ENCODE results near the gene RUNX3.
A peak's percentile ranks its signal among the peaks of the same experiment; 100 is the strongest.

RUNX3 gene

DNA sequence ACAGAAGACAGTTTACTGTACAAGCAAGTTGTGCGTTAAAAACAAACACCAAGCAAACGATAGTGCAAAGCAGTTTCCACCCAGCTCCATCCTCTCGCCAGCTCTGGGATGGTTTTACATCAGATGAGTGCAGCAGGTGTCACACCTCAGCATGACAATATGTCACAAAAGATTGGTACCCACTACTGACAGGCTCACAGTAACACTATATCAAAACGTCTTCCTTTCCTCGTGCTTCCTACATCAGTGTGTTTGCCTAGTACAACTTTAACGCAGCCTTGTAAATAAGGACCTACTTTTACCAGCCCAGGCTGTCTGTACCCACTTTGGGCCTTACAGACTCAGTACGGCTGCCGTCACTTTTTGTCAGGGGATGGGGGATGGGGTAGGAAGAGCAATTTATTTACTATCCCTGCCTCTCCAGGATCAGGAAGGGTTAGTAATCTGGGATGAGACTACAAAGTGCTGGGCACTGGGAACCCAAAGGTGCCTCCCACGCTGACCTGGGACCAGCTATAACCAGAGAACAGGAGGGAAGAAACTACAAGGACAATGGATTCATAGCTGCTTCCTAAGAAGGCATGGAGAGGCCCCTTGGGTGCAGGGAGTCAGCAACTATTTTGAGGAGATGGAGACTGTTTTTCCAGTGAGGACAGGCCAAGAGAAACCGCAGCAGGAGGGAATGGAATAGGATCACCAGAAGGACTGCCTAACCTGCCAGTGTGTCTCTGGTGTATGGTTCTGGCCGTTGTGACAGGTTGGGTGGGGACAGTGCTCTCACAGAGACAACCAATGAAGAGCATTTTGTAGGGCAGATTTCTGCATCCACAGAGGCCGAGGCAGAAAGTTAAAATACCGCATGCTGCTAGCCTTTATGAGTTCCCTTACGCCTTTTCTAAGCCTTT, 30.2 kb downstream of the RUNX3 start:
- H3K36me3 ChIP-seq (ENCODE audit: control insufficient read depth in 2 of 2, insufficient read depth in 1 of 2, low read length in 2 of 2), result no peaks in the 10 kb centered on the region
- H3K27ac ChIP-seq (ENCODE audit: extremely low read depth, low read depth, low read length), result no peak overlapping the region
- CTCF ChIA-PET, result interaction anchor here (1.1 to 2.3 kb wide), 3 partner anchors 9 to 20 kb away, joined by 4 to 10 read pairs (median 5); no protein-coding TSS in a partner anchor
- no peaks in the 10 kb centered on the region for H3K9me3 ChIP-seq (ENCODE audit: control insufficient read depth, insufficient read depth, low read depth, low read length)
- H3K4me1 ChIP-seq (ENCODE audit: control insufficient read depth, insufficient read depth, low read length), result no peaks in the 10 kb centered on the region
- no peak for TF ChIP-seq ZNF155 (tag by site-specific recombination; IDR thresholded peaks at IDR 0.05)
- TF ChIP-seq IKZF3 (tag by site-specific recombination; IDR thresholded peaks at IDR 0.05), result no peak
- no peak for TF ChIP-seq BCL6B (tag by site-specific recombination; IDR thresholded peaks at IDR 0.05)
- TF ChIP-seq ZNF266 (tag by site-specific recombination; IDR thresholded peaks at IDR 0.05; ENCODE audit: low read depth), result no peak
- TF ChIP-seq ZNF214 (tag by site-specific recombination; IDR thresholded peaks at IDR 0.05; ENCODE audit: borderline replicate concordance), result no peak
- no peak for TF ChIP-seq ZNF132 (tag by site-specific recombination; IDR thresholded peaks at IDR 0.05; ENCODE audit: borderline replicate concordance)
- TF ChIP-seq ZNF530 (tag by site-specific recombination; IDR thresholded peaks at IDR 0.05; ENCODE audit: low read depth), result no peak
- no peak for TF ChIP-seq ZSCAN30 (tag by site-specific recombination; IDR thresholded peaks at IDR 0.05)
- TF ChIP-seq, protein P1, sequence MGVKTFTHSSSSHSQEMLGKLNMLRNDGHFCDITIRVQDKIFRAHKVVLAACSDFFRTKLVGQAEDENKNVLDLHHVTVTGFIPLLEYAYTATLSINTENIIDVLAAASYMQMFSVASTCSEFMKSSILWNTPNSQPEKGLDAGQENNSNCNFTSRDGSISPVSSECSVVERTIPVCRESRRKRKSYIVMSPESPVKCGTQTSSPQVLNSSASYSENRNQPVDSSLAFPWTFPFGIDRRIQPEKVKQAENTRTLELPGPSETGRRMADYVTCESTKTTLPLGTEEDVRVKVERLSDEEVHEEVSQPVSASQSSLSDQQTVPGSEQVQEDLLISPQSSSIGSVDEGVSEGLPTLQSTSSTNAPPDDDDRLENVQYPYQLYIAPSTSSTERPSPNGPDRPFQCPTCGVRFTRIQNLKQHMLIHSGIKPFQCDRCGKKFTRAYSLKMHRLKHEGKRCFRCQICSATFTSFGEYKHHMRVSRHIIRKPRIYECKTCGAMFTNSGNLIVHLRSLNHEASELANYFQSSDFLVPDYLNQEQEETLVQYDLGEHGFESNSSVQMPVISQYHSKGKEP (tag by site-specific recombination; IDR thresholded peaks at IDR 0.05), result no peak
- TF ChIP-seq ZBTB1 (tag by site-specific recombination; IDR thresholded peaks at IDR 0.05), result no peak
- TF ChIP-seq PBX3 (CRISPR knock-in tag; IDR thresholded peaks at IDR 0.05), result no peak
- TF ChIP-seq ZNF223 (tag by site-specific recombination; IDR thresholded peaks at IDR 0.05), result no peak
- TF ChIP-seq HOXA7 (CRISPR knock-in tag; IDR thresholded peaks at IDR 0.05; ENCODE audit: borderline replicate concordance), result no peak
- H3K4me3 ChIP-seq (ENCODE audit: low read depth, low read length), result no peak overlapping the region
- POLR2A ChIA-PET, result interaction anchor here (0.6 kb wide), 2 partner anchors 39 to 880 kb away, joined by 3 to 4 read pairs; no protein-coding TSS in a partner anchor

- Histone ChIP-seq H3K36me3 (ENCODE audit: control insufficient read depth in 2 of 2, insufficient read depth in 1 of 2, low read length in 2 of 2) (no peaks in the 10 kb centered on the region), H3K27ac (ENCODE audit: extremely low read depth, low read depth, low read length) (no peak overlapping the region), H3K4me1 (ENCODE audit: control insufficient read depth, insufficient read depth, low read length) (no peaks in the 10 kb centered on the region), H3K4me3 (ENCODE audit: low read depth, low read length) (no peak overlapping the region), H3K9me3 (ENCODE audit: control insufficient read depth, insufficient read depth, low read depth, low read length) (no peaks in the 10 kb centered on the region)
- POLR2A ChIA-PET, result no interaction called here
- CTCF ChIA-PET, result interaction anchor here (0.6 to 2.7 kb wide), 10 partner anchors 10 to 341 kb away, joined by 3 to 15 read pairs (median 5); no protein-coding TSS in a partner anchor
- TF ChIP-seq ZNF19 (tag by site-specific recombination; IDR thresholded peaks at IDR 0.05; ENCODE audit: low read depth) (no peak), ZSCAN18 (tag by site-specific recombination; IDR thresholded peaks at IDR 0.05) (no peak), SP2 (tag by site-specific recombination; IDR thresholded peaks at IDR 0.05) (no peak), ZNF747 (tag by site-specific recombination; IDR thresholded peaks at IDR 0.05) (no peak), OSR2 (tag by site-specific recombination; IDR thresholded peaks at IDR 0.05) (no peak), ZNF629 (tag by site-specific recombination; IDR thresholded peaks at IDR 0.05) (no peak), TRIM28 (IDR thresholded peaks at IDR 0.05; ENCODE audit: borderline replicate concordance, low read length) (no peak), MZF1 (tag by site-specific recombination; IDR thresholded peaks at IDR 0.05; ENCODE audit: borderline replicate concordance) (peak; percentile 29; the same call in 1 of the 2 replicates), KLF10 (tag by site-specific recombination; IDR thresholded peaks at IDR 0.05) (no peak)
- TF ChIP-seq, protein P2, sequence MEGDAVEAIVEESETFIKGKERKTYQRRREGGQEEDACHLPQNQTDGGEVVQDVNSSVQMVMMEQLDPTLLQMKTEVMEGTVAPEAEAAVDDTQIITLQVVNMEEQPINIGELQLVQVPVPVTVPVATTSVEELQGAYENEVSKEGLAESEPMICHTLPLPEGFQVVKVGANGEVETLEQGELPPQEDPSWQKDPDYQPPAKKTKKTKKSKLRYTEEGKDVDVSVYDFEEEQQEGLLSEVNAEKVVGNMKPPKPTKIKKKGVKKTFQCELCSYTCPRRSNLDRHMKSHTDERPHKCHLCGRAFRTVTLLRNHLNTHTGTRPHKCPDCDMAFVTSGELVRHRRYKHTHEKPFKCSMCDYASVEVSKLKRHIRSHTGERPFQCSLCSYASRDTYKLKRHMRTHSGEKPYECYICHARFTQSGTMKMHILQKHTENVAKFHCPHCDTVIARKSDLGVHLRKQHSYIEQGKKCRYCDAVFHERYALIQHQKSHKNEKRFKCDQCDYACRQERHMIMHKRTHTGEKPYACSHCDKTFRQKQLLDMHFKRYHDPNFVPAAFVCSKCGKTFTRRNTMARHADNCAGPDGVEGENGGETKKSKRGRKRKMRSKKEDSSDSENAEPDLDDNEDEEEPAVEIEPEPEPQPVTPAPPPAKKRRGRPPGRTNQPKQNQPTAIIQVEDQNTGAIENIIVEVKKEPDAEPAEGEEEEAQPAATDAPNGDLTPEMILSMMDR (tag by site-specific recombination; IDR thresholded peaks at IDR 0.05), result no peak
Observed at GRCh38 chr1:24898909-24899439, 31.1 kb downstream of the RUNX3 start.

Data from HEK293 (cell line).